B cell (primary cell): ENCODE results near the gene PTPRF. TPM values are rescaled to one million over a fixed set of nuclear protein-coding genes. Genes with fewer than 3 reads are reported as not detected.
A peak's percentile ranks its signal among the peaks of the same experiment; 100 is the strongest.

Experiments
- ATAC-seq: fragments of 200-7000 bp; cut with Tn5 transposase; one replicate; pipeline ENCODE4 v1.10.0; 2021; ENCODE audit warnings: low read depth, mild to moderate bottlenecking, moderate number of reproducible peaks, moderate library complexity
- CTCF ChIA-PET: fragments of 350-600 bp; sonication (Branson Sonifier 250); formaldehyde crosslinking; loops from one replicate; lab custom pipeline; 2021; ENCODE audit warnings: antibody characterized with exemption, inconsistent platforms; lab: Charles Lee
- POLR2A ChIA-PET: fragments of 350-600 bp; sonication (Branson Sonifier 250); formaldehyde crosslinking; loops from one replicate; lab custom pipeline; 2021; ENCODE audit warnings: antibody characterized with exemption; lab: Charles Lee
- DNase-seq: peaks from one replicate; pipeline ENCODE4 v3.0.0; 2013
- H2AFZ ChIP-seq: 2 replicates; pipeline ENCODE4 v1.6.1; 2012; ENCODE audit warnings: mild to moderate bottlenecking, low read depth, low read length; ENCODE audit not compliant: insufficient read depth, poor library complexity, severe bottlenecking
- H3K27ac ChIP-seq, 2 donors: 1 replicate in 1 of 2; 2 replicates in 1 of 2; pipeline ENCODE4 v1.5.1; 2012 to 2013; ENCODE audit warnings: low read length in 2 of 2, mild to moderate bottlenecking in 2 of 2, moderate library complexity in 1 of 2
- H3K27me3 ChIP-seq, 4 experiments: fragments of 200-600 bp in 1 of 4; sonication (generic) in 1 of 4; replicated peaks in 1 of 4; 1 replicate in 2 of 4; 2 replicates in 2 of 4; pipeline versions ENCODE4 v1.6.1 to v1.7.0; 2013 to 2016; ENCODE audit warnings: low read length in 3 of 4, mild to moderate bottlenecking in 2 of 4, mixed read lengths in 1 of 4, moderate library complexity in 1 of 4; ENCODE audit not compliant: insufficient read depth in 4 of 4, control insufficient read depth in 3 of 4; ENCODE audit errors: control extremely low read depth in 1 of 4
- H3K36me3 ChIP-seq, 2 experiments: replicated peaks in 1 of 2; 1 replicate in 1 of 2; 2 replicates in 1 of 2; pipeline versions ENCODE4 v1.6.1 to v1.7.1; 2013; ENCODE audit warnings: low read length in 1 of 2; ENCODE audit not compliant: insufficient read depth in 2 of 2, control insufficient read depth in 1 of 2; ENCODE audit errors: control extremely low read depth in 1 of 2, extremely low read depth in 1 of 2
- H3K4me1 ChIP-seq, 2 donors: fragments of 200-600 bp in 1 of 2; sonication (generic) in 1 of 2; 1 replicate in 1 of 2; 2 replicates in 1 of 2; pipeline versions ENCODE4 v1.5.1 to v1.6.1; 2013 to 2017; ENCODE audit warnings: low read length in 2 of 2; ENCODE audit not compliant: control insufficient read depth in 2 of 2, insufficient read depth in 2 of 2
- H3K4me2 ChIP-seq: replicated peaks from 2 replicates; pipeline ENCODE3; 2012; ENCODE audit warnings: mild to moderate bottlenecking, low read depth, low read length; ENCODE audit not compliant: poor library complexity, severe bottlenecking
- H3K4me3 ChIP-seq, 5 experiments: fragments of 200-600 bp in 1 of 5; sonication (generic) in 1 of 5; 1 replicate in 3 of 5; 2 replicates in 2 of 5; pipeline versions ENCODE4 v1.5.1 to v1.7.0; 2011 to 2016; ENCODE audit warnings: low read length in 4 of 5, mild to moderate bottlenecking in 4 of 5, low read depth in 2 of 5, control low read depth in 1 of 5, moderate library complexity in 1 of 5; ENCODE audit not compliant: insufficient read depth in 1 of 5; ENCODE audit errors: control extremely low read depth in 1 of 5, extremely low read depth in 1 of 5
- H3K79me2 ChIP-seq: fragments of 200-600 bp; sonication (generic); one replicate; pipeline ENCODE4 v1.6.0; 2016; ENCODE audit warnings: low read length; ENCODE audit not compliant: control insufficient read depth, insufficient read depth
- H3K9ac ChIP-seq: fragments of 200-600 bp; sonication (generic); 2 replicates; pipeline ENCODE4 v1.6.1; 2017; ENCODE audit warnings: mild to moderate bottlenecking, low read length, moderate library complexity
- H3K9me3 ChIP-seq, 3 donors: one replicate each; pipeline versions ENCODE4 v1.6.1 to v1.7.1; 2013; ENCODE audit warnings: low read length in 2 of 3; ENCODE audit not compliant: control insufficient read depth in 2 of 3, insufficient read depth in 1 of 3; ENCODE audit errors: control extremely low read depth in 1 of 3
- H4K20me1 ChIP-seq: 2 replicates; pipeline ENCODE4 v1.6.0; 2012; ENCODE audit warnings: mild to moderate bottlenecking, low read length; ENCODE audit not compliant: insufficient read depth, control insufficient read depth, poor library complexity, severe bottlenecking
- H3K27ac Mint-ChIP-seq: one replicate; pipeline ENCODE4 v1.8.0; 2021; ENCODE audit warnings: mixed read lengths
- H3K27me3 Mint-ChIP-seq: one replicate; pipeline ENCODE4 v1.8.0; 2021; ENCODE audit warnings: mixed read lengths
- H3K4me1 Mint-ChIP-seq: one replicate; pipeline ENCODE4 v1.8.0; 2021; ENCODE audit warnings: mixed read lengths
- H3K4me3 Mint-ChIP-seq: one replicate; pipeline ENCODE4 v1.8.0; 2021; ENCODE audit warnings: mixed read lengths
- H3K9me3 Mint-ChIP-seq: one replicate; pipeline ENCODE4 v1.8.0; 2022; ENCODE audit warnings: mixed read lengths; ENCODE audit not compliant: insufficient read depth
- EZH2 ChIP-seq: IDR thresholded peaks from 2 replicates; pipeline ENCODE4 v1.6.1; 2012; ENCODE audit warnings: borderline replicate concordance, low read depth, mild to moderate bottlenecking, moderate library complexity, low read length; ENCODE audit not compliant: insufficient read depth, poor library complexity, severe bottlenecking
- WGBS: methylation state at CpG from one replicate; pipeline ENCODE4 v1.1.5; 2013; ENCODE audit warnings: missing lambda C conversion rate; ENCODE audit not compliant: insufficient coverage; 5-methylcytosine and 5-hydroxymethylcytosine counted together
- intact Hi-C: fragments of 100-400 bp; cut with micrococcal nuclease; formaldehyde crosslinking; loops from one replicate; pipeline ENCODE4 v1.10.0; 2022
- polyA plus RNA-seq: library from polyadenylated mRNA; depleted of rRNA; stranded (reverse); fragments of >200 nt; gene quantifications from 2 replicates; pipeline ENCODE4 v1.2.3, GENCODE V29; 2012
- total RNA-seq, 2 donors: library from RNA; stranded (reverse); fragments of 120-200 nt in 1 of 2; gene quantifications; 1 replicate in 1 of 2; 2 replicates in 1 of 2; pipeline versions ENCODE4 v1.2.3 to v1.2.4, GENCODE V29; 2013 to 2022
- TF ChIP-seq, protein P1 (sequence below): fragments of 200-600 bp; IDR thresholded peaks from one replicate; pipeline ENCODE4 v1.8.0; 2022; ENCODE audit warnings: antibody characterized with exemption, mild to moderate bottlenecking

The PTPRF gene
- total and polyA plus RNA-seq, 2 donors (not counting 1 experiment from before 2014, with no cell fraction given) = 0.07 to 0.13 TPM

GRCh38 chr1:43531906-43532584 is 1.4 kb downstream of the PTPRF start:
- Histone ChIP-seq H3K9me3 (peaks cover 0 to 3% (median 0%) of the 10 kb centered on the region in 3 donors), H3K4me2 (peak overlapping the region; percentile 78), H3K4me1 (peaks cover 13 to 18% of the 10 kb centered on the region in 2 donors), H2AFZ (peak overlapping the region; percentile 28), H3K36me3 (no peaks in the 10 kb centered on the region), H3K79me2 (no peaks in the 10 kb centered on the region), H3K27me3 (peaks cover 0 to 33% (median 22%) of the 10 kb centered on the region in 4 experiments), H3K4me3 (peak overlapping the region in 3 of 5 experiments; percentile 35 to 45 (median 41)), H3K27ac (no peak overlapping the region), H3K9ac (peak overlapping the region; percentile 53), H4K20me1 (no peaks in the 10 kb centered on the region)
- CTCF ChIA-PET = interaction anchor here (0.9 to 1.2 kb wide), 2 partner anchors 9 to 231 kb away, joined by 3 read pairs; no protein-coding TSS in a partner anchor
- Mint-ChIP-seq H3K27ac (no peak overlapping the region), H3K27me3 (peaks cover 51% of the 10 kb centered on the region), H3K4me1 (peaks cover 16% of the 10 kb centered on the region), H3K4me3 (peak overlapping the region; percentile 87), H3K9me3 (no peaks in the 10 kb centered on the region)
- POLR2A ChIA-PET = no interaction called here
- TF ChIP-seq EZH2 = no peak
- TF ChIP-seq, protein P1, sequence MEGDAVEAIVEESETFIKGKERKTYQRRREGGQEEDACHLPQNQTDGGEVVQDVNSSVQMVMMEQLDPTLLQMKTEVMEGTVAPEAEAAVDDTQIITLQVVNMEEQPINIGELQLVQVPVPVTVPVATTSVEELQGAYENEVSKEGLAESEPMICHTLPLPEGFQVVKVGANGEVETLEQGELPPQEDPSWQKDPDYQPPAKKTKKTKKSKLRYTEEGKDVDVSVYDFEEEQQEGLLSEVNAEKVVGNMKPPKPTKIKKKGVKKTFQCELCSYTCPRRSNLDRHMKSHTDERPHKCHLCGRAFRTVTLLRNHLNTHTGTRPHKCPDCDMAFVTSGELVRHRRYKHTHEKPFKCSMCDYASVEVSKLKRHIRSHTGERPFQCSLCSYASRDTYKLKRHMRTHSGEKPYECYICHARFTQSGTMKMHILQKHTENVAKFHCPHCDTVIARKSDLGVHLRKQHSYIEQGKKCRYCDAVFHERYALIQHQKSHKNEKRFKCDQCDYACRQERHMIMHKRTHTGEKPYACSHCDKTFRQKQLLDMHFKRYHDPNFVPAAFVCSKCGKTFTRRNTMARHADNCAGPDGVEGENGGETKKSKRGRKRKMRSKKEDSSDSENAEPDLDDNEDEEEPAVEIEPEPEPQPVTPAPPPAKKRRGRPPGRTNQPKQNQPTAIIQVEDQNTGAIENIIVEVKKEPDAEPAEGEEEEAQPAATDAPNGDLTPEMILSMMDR = no peak
- DNase-seq = no peak
- no peak for ATAC-seq
- intact Hi-C loops = no loop called here
- WGBS = 57% methylated on average over 13 of the region's 15 CpGs

- no peaks in the 10 kb centered on the region for H3K9me3 Mint-ChIP-seq
Observed at GRCh38 chr1:43532716-43533115, 2.0 kb downstream of the PTPRF start.

More at GRCh38 chr1:43532716-43533115, 2.0 kb downstream of the PTPRF start:
- Histone ChIP-seq H4K20me1 (no peaks in the 10 kb centered on the region), H2AFZ (no peak overlapping the region), H3K36me3 (no peaks in the 10 kb centered on the region), H3K4me1 (peaks cover 13 to 18% of the 10 kb centered on the region in 2 donors), H3K79me2 (no peaks in the 10 kb centered on the region), H3K9me3 (peaks cover 0 to 3% (median 0%) of the 10 kb centered on the region in 3 donors), H3K27me3 (peaks cover 0 to 33% (median 22%) of the 10 kb centered on the region in 4 experiments), H3K9ac (no peak overlapping the region), H3K27ac (no peak overlapping the region), H3K4me2 (no peak overlapping the region), H3K4me3 (no peak overlapping the region)
- ATAC-seq (no peak), DNase-seq (no peak)
- Mint-ChIP-seq H3K27ac (no peak overlapping the region), H3K27me3 (peaks cover 51% of the 10 kb centered on the region), H3K4me1 (peaks cover 16% of the 10 kb centered on the region), H3K4me3 (peak overlapping the region; percentile 84)
- intact Hi-C loops = no loop called here
- POLR2A ChIA-PET = no interaction called here
- TF ChIP-seq, protein P1 = no peak
- TF ChIP-seq EZH2 = no peak
- CTCF ChIA-PET = interaction anchor here (0.8 to 1.2 kb wide), 3 partner anchors 9 to 401 kb away, joined by 3 read pairs; partner anchors contain the start of gene ARTN
- 85% methylated on average over 1 of the region's 5 CpGs for WGBS
